ENCODE results near the gene CCDC192. TPM values are rescaled to one million over a fixed set of nuclear protein-coding genes. Genes with fewer than 3 reads are reported as not detected.

CCDC192 gene
- total and polyA plus RNA-seq, 3 experiments from 2014 or later = not detected

GRCh38 chr5:127987354-127988145, 284.4 kb downstream of the CCDC192 start:
- POLR2A ChIA-PET = no interaction called here
- no peaks in the 10 kb centered on the region for H3K4me1 ChIP-seq (ENCODE audit: insufficient read depth, low read length)

DNA sequence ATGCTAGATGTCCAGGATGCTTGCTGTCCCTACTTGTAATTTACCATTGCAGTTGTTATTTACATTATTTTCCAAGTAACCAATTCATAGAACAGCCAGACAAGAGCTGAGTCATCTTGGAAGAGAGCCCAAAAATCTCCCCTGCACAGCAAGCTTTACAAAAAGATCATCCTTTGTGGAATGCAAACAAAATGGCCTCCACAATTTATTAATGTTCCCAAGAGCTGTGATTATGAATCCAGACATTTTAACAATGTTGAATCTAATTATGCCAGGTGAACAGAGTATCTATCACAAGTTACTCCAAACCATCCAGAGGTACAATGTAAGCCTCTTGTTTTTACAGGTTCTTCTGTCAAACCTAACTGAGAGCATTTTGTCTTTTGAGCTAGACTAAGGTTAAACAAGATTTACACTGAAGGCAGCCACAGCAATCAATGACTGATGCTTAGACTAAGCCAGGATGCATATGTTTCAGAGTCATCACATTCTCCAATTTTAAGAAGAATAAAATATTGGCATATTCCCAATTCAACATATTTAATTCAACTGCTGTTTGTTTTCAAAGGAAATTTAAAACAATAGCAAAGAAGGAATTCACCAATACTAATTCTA, 285.1 kb downstream of the CCDC192 start:
- H3K27me3 ChIP-seq (ENCODE audit: insufficient read depth, low read length, poor library complexity, severe bottlenecking) = no peaks in the 10 kb centered on the region
- Mint-ChIP-seq H3K27me3 (no peaks in the 10 kb centered on the region), H3K36me3 (peaks cover 5 to 30% (median 8%) of the 10 kb centered on the region in 3 donors), H3K4me1 (no peaks in the 10 kb centered on the region), H3K9me3 (peaks cover 0 to 2% (median 0%) of the 10 kb centered on the region in 5 donors), H3K4me3 (no peak overlapping the region), H3K27ac (no peak overlapping the region)
- no peaks in the 10 kb centered on the region for H3K4me1 ChIP-seq (ENCODE audit: insufficient read depth, low read length)
- CTCF ChIA-PET = no interaction called here
- H3K36me3 ChIP-seq (ENCODE audit: insufficient read depth, low read length) = no peaks in the 10 kb centered on the region
- H3K9me3 ChIP-seq (ENCODE audit: low read length) = no peaks in the 10 kb centered on the region
- POLR2A ChIA-PET = no interaction called here
- H3K4me3 ChIP-seq (ENCODE audit: low read length) = no peak overlapping the region
- no peak for DNase-seq
- no peak overlapping the region for H3K27ac ChIP-seq (ENCODE audit: low read depth, low read length)

More at GRCh38 chr5:127987354-127988145, 284.4 kb downstream of the CCDC192 start:
- Histone ChIP-seq H3K36me3 (ENCODE audit: insufficient read depth, low read length) (no peaks in the 10 kb centered on the region), H3K4me3 (ENCODE audit: low read length) (no peak overlapping the region), H3K27me3 (ENCODE audit: insufficient read depth, low read length, poor library complexity, severe bottlenecking) (no peaks in the 10 kb centered on the region), H3K27ac (ENCODE audit: low read depth, low read length) (no peak overlapping the region), H3K9me3 (ENCODE audit: low read length) (no peaks in the 10 kb centered on the region)
- no peak for DNase-seq
- Mint-ChIP-seq H3K36me3 (peaks cover 5 to 33% (median 9%) of the 10 kb centered on the region in 3 donors), H3K27me3 (no peaks in the 10 kb centered on the region), H3K4me1 (no peaks in the 10 kb centered on the region), H3K27ac (no peak overlapping the region), H3K4me3 (no peak overlapping the region), H3K9me3 (peaks cover 0 to 2% (median 0%) of the 10 kb centered on the region in 5 donors)
- CTCF ChIA-PET = no interaction called here

Other genes with a start within 250 kb of the CCDC192 start
- gene PRRC1, start 185.8 kb upstream of the CCDC192 start, total RNA-seq = 10 to 100 TPM; 32.4 to 37.5 TPM
- 34.6 TPM for gene PRRC1, start 185.8 kb upstream of the CCDC192 start, polyA plus RNA-seq
- gene CTXN3, start 54.3 kb upstream of the CCDC192 start, total RNA-seq = not detected
- not detected for gene CTXN3, start 54.3 kb upstream of the CCDC192 start, polyA plus RNA-seq